ENCODE results near the gene ASTN1.

DNA sequence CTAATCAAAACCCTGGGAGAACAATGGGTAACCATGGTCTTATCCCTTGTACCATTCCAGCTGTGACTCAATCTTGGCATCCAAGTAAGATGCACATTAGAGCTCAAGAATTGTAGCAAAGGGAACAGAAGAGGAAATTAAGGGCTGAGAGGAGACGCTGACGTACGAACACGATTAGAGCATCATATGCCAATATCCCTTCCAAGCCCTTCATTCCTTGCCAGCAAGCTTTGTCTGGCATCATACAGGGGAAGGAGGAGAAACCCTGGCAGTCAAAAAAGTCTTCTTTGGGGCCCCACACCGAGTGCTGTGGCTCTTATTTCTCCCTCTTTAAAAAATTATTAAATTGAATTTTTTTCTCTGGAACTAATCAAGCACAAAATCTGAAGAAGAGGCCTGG lies 120.9 kb downstream of the ASTN1 start:
- TF ChIP-seq, protein P1, sequence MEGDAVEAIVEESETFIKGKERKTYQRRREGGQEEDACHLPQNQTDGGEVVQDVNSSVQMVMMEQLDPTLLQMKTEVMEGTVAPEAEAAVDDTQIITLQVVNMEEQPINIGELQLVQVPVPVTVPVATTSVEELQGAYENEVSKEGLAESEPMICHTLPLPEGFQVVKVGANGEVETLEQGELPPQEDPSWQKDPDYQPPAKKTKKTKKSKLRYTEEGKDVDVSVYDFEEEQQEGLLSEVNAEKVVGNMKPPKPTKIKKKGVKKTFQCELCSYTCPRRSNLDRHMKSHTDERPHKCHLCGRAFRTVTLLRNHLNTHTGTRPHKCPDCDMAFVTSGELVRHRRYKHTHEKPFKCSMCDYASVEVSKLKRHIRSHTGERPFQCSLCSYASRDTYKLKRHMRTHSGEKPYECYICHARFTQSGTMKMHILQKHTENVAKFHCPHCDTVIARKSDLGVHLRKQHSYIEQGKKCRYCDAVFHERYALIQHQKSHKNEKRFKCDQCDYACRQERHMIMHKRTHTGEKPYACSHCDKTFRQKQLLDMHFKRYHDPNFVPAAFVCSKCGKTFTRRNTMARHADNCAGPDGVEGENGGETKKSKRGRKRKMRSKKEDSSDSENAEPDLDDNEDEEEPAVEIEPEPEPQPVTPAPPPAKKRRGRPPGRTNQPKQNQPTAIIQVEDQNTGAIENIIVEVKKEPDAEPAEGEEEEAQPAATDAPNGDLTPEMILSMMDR (conservative IDR thresholded peaks at IDR 0.05; ENCODE audit: low read length) = no peak
- TF ChIP-seq EZH2phosphoT487 (IDR thresholded peaks at IDR 0.05; ENCODE audit: borderline replicate concordance) = no peak

Measured in Loucy (cell line).